Measurements from ENCODE around the gene SMYD1. TPM values are rescaled to one million over a fixed set of nuclear protein-coding genes. Genes with fewer than 3 reads are reported as not detected.

Gene SMYD1
- total RNA-seq, 4 donors from 2014 or later, result 0.07 TPM; not detected in 3

DNA sequence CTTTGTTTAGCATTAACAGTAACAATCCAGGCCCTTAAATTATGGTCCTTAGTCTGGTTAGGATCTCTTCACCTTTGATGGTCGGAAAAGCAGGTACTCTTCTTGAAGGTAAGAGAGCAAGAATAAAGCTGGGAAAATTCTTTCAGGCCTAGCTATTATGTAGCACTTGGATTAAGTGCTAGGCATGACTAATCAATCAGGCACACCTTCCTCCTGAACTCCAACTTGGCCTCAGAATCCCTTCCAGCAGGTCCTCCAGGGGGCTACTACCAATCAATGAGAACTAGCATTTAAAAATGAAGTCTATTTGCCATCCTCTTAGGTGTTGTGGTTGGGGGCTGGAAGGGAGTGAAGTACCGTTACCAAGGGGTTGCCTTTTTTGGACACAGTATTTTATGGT lies 3.7 kb downstream of the SMYD1 start:
- no peak for DNase-seq
- intact Hi-C loops (cut with DNase I; ENCODE audit: low total_unique reads), result no loop called here
- H3K27me3 ChIP-seq, result no peaks in the 10 kb centered on the region
- no peaks in the 10 kb centered on the region for H3K4me1 ChIP-seq
- TF ChIP-seq POLR2A (IDR thresholded peaks at IDR 0.05) (no peak), CTCF (IDR thresholded peaks at IDR 0.05) (no peak)
- no peaks in the 10 kb centered on the region for H3K36me3 ChIP-seq
- H3K4me3 ChIP-seq, result no peak overlapping the region
- no peak overlapping the region for H3K27ac ChIP-seq
- H3K9me3 ChIP-seq, result no peaks in the 10 kb centered on the region

DNA sequence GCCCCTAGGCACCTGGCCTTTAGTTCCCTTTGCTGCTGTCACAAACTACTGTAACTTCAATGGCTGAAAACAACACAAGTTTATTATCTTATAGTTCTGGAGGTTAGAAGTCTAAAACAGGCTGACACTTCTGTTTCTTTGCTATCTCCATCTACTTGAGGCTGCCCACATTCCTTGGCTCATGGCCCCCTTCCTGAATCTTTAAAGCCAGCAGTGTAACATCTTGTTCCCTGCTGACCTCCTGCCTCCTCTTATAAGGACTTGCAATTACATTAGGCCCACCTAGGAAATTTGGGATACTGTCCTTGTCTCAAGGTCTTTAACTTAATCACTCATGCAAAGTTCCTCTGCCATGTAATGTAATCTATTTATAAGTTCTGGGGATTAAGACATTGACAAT lies 6.5 kb downstream of the SMYD1 start:
- intact Hi-C loops (cut with DNase I; ENCODE audit: low total_unique reads), result no loop called here
- TF ChIP-seq CTCF (IDR thresholded peaks at IDR 0.05) (no peak), POLR2A (IDR thresholded peaks at IDR 0.05) (no peak)
- DNase-seq, result no peak
- H3K4me1 ChIP-seq, result no peaks in the 10 kb centered on the region
- H3K4me3 ChIP-seq, result no peak overlapping the region
- no peaks in the 10 kb centered on the region for H3K9me3 ChIP-seq
- no peaks in the 10 kb centered on the region for H3K36me3 ChIP-seq
- no peaks in the 10 kb centered on the region for H3K27me3 ChIP-seq
- no peak overlapping the region for H3K27ac ChIP-seq

DNA sequence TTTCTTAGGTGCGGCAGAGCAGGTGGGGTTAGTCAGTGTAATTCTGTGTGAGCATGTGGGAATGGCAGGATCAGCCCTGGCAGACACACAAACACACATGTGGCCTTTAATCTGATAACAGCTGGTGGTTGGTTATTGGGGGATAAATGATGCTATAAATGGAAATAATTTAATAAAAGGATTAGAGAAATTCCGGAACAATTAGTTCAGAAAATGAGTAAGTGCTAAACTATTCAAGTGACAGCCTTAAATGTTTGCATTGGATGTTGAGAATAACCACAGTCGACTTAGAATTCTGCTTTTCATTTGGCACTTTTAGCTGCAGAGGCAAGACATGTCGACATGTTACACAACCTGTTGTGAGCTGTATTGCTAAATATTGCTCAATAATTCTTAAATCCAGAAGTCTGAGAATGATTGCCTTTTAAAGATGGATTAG lies 7.2 kb downstream of the SMYD1 start:
- no peaks in the 10 kb centered on the region for H3K9me3 ChIP-seq

DNA sequence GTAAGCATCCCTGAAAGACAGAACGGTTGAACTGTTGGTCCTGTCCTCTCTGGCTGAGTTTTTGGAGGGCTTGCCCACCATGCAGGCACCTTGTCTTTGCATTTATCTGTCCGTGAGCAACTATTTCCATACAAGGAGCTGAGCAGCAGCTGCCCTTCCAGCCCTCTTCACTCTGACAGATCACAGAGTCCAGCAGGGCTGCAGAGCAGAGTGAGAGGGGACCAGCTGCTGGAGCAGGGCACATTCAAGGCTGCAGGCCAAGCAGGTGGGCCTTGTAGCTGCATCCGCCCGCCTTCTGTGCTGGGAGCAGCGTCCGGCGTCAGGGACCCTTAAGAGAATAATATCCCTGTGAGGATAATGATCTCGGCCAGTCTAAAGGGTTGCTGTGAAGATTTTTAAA lies 9.5 kb downstream of the SMYD1 start:
- intact Hi-C loops (cut with DNase I; ENCODE audit: low total_unique reads), result no loop called here
- Histone ChIP-seq H3K36me3 (no peaks in the 10 kb centered on the region), H3K27ac (no peak overlapping the region), H3K4me3 (no peak overlapping the region), H3K4me1 (no peaks in the 10 kb centered on the region), H3K27me3 (no peaks in the 10 kb centered on the region), H3K9me3 (no peaks in the 10 kb centered on the region)
- DNase-seq, result no peak
- TF ChIP-seq CTCF (IDR thresholded peaks at IDR 0.05), result no peak
- TF ChIP-seq POLR2A (IDR thresholded peaks at IDR 0.05), result no peak

More for the DNA sequence above, 7.2 kb downstream of the SMYD1 start:
- no peak for DNase-seq
- TF ChIP-seq CTCF (IDR thresholded peaks at IDR 0.05), result no peak
- TF ChIP-seq POLR2A (IDR thresholded peaks at IDR 0.05), result no peak
- Histone ChIP-seq H3K27me3 (no peaks in the 10 kb centered on the region), H3K36me3 (no peaks in the 10 kb centered on the region), H3K4me1 (no peaks in the 10 kb centered on the region), H3K4me3 (no peak overlapping the region), H3K27ac (no peak overlapping the region)
- intact Hi-C loops (cut with DNase I; ENCODE audit: low total_unique reads), result no loop called here

DNA sequence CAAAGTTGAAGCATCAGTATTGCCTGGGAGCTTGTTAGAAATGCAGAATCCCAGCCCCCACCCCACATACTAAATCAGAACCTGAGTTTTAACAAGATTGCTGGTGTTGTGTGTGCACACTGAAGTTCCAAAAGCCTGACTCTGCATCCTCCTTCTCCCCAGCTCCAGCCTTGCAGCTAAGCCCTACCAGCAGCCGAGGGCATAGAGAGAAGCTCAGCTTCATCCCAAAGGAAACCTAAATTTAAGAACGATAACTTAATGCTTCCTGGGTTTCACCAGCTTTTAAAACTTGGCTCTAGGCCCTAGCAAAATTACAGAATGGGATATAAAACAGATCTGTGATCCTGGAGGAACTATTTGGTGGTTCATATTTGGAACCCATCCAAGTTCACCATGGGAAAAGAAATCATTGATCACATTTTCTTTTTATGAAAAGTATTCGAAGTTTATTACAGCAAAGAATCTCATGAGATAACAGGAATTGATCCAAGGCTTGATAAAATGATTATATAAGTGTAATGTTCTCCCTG lies 11.1 kb downstream of the SMYD1 start:
- no peak for DNase-seq
- Histone ChIP-seq H3K27me3 (no peaks in the 10 kb centered on the region), H3K4me1 (no peaks in the 10 kb centered on the region), H3K27ac (no peak overlapping the region), H3K36me3 (no peaks in the 10 kb centered on the region), H3K9me3 (no peaks in the 10 kb centered on the region), H3K4me3 (no peak overlapping the region)
- TF ChIP-seq POLR2A (IDR thresholded peaks at IDR 0.05), result no peak
- TF ChIP-seq CTCF (IDR thresholded peaks at IDR 0.05), result no peak
- intact Hi-C loops (cut with DNase I; ENCODE audit: low total_unique reads), result no loop called here

Measured in uterus (tissue), 4 donors.